Panc1 (cell line): Measurements from ENCODE around the gene SIM2. TPM values are rescaled to one million over a fixed set of nuclear protein-coding genes. Genes with fewer than 3 reads are reported as not detected.

ENCODE experiments used
- ATAC-seq: fragments of 200-7000 bp; cut with Tn5 transposase; 2 replicates; pipeline ENCODE4 v1.9.1; 2020; ENCODE audit warnings: mild to moderate bottlenecking, moderate library complexity
- BruUV-seq: library from RNA; stranded (reverse); fragments of 400-500 nt; replicated peaks from 2 replicates; lab custom pipeline; 2021; lab: Mats Ljungman, UMichigan
- CTCF ChIA-PET: fragments of 300-600 bp; sonication (Branson Sonifier 250); formaldehyde crosslinking; loops from one replicate; lab custom pipeline; 2022; ENCODE audit warnings: antibody characterized with exemption; lab: Charles Lee
- POLR2A ChIA-PET: fragments of 300-600 bp; sonication (Branson Sonifier 250); formaldehyde crosslinking; loops from one replicate; lab custom pipeline; 2022; ENCODE audit warnings: antibody characterized with exemption; lab: Charles Lee
- DNase-seq: peaks from one replicate; pipeline ENCODE4 v3.0.0-alpha.2; 2010; ENCODE audit warnings: low read depth, low spot score
- H3K27ac ChIP-seq: 2 replicates; pipeline ENCODE4 v1.5.1; 2011; ENCODE audit warnings: mild to moderate bottlenecking, low read length, inconsistent platforms
- H3K27me3 ChIP-seq: fragments of 200-500 bp; sonication (Bioruptor generic); 2 replicates; pipeline ENCODE4 v1.6.0; 2014; ENCODE audit warnings: low read length, inconsistent platforms; ENCODE audit not compliant: control insufficient read depth, insufficient read depth
- H3K36me3 ChIP-seq: fragments of 200-500 bp; sonication (Bioruptor generic); 2 replicates; pipeline ENCODE4 v1.5.1; 2014; ENCODE audit warnings: inconsistent platforms, mild to moderate bottlenecking, low read length, moderate library complexity; ENCODE audit not compliant: control insufficient read depth, insufficient read depth
- H3K4me1 ChIP-seq: 2 replicates; pipeline ENCODE4 v1.5.1; 2011; ENCODE audit warnings: inconsistent platforms, mild to moderate bottlenecking, low read length, moderate library complexity; ENCODE audit not compliant: control insufficient read depth, insufficient read depth
- H3K4me3 ChIP-seq, 2 experiments: 2 replicates each; pipeline ENCODE4 v1.5.1; 2011 to 2012; ENCODE audit warnings: low read depth in 2 of 2, low read length in 2 of 2, mild to moderate bottlenecking in 2 of 2, inconsistent platforms in 1 of 2, moderate library complexity in 1 of 2
- H3K9me3 ChIP-seq: fragments of 200-500 bp; sonication (Bioruptor generic); 2 replicates; pipeline ENCODE4 v1.5.1; 2014; ENCODE audit warnings: low read depth, mild to moderate bottlenecking, inconsistent platforms, low read length, moderate library complexity; ENCODE audit not compliant: control insufficient read depth, insufficient read depth
- POLR2AphosphoS5 ChIP-seq: IDR thresholded peaks from 2 replicates; pipeline ENCODE4 v1.6.1; 2012; ENCODE audit warnings: mild to moderate bottlenecking, low read depth, low read length, moderate library complexity
- SIN3A ChIP-seq: IDR thresholded peaks from 2 replicates; pipeline ENCODE4 v1.6.1; 2012; ENCODE audit warnings: low read depth, mild to moderate bottlenecking, low read length, moderate library complexity, borderline replicate concordance; ENCODE audit not compliant: insufficient read depth
- TCF7L2 ChIP-seq: IDR thresholded peaks from 2 replicates; pipeline ENCODE4 v1.6.1; 2011; ENCODE audit warnings: mild to moderate bottlenecking, low read depth, low read length, inconsistent platforms
- in situ Hi-C: cut with HindIII; loops from 2 replicates; pipeline ENCODE4 v1.10.0; 2016; ENCODE audit warnings: low sequenced_read_pairs, low pct_unique_long_range_greater_than_20kb
- intact Hi-C: fragments of 100-400 bp; cut with micrococcal nuclease; formaldehyde crosslinking; loops from one replicate; pipeline ENCODE4 v1.10.0; 2022; ENCODE audit not compliant: unreplicated experiment
- total RNA-seq: library from RNA; stranded (reverse); gene quantifications from one replicate; pipeline ENCODE4 v1.2.1, GENCODE V29; 2021; ENCODE audit not compliant: unreplicated experiment
- TF ChIP-seq, protein P1 (sequence below): fragments of 450-650 bp; IDR thresholded peaks from 2 replicates; pipeline ENCODE4 v1.5.1; 2017; ENCODE audit warnings: mild to moderate bottlenecking
- TF ChIP-seq, protein P2 (sequence below), 2 experiments: IDR thresholded peaks; 2 replicates each; pipeline ENCODE4 v1.6.1; 2011 to 2012; ENCODE audit warnings: low read depth in 2 of 2, control low read depth in 1 of 2, low read length in 1 of 2, mild to moderate bottlenecking in 1 of 2, moderate library complexity in 1 of 2; ENCODE audit not compliant: insufficient read depth in 1 of 2

The SIM2 gene
- total RNA-seq, 1 experiment from 2014 or later = 11.5 TPM

DNA sequence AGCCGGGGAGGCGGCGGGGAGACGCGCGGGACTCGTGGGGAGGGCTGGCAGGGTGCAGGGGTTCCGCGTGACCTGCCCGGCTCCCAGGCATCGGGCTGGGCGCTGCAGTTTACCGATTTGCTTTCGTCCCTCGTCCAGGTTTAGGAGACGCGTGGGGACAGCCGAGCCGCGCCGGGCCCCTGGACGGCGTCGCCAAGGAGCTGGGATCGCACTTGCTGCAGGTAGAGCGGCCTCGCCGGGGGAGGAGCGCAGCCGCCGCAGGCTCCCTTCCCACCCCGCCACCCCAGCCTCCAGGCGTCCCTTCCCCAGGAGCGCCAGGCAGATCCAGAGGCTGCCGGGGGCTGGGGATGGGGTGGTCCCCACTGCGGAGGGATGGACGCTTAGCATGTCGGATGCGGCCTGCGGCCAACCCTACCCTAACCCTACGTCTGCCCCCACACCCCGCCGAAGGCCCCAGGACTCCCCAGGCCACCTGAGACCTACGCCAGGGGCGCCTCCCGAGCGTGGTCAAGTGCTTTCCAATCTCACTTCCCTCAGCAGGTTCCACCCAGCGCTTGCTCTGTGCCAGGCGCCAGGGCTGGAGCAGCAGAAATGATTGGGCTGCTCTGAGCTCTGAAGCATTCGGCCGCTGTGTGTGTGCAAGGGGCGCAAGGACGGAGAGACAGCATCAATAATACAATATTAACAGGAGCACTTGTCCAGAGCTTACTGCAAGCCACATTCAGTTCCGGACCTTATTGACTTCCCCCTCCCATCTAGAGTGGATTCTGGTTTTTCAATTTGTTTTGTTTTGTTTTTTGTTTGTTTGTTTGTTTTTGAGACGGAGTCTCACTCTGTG, 10.3 kb downstream of the SIM2 start:
- no peaks in the 10 kb centered on the region for H3K36me3 ChIP-seq
- no peak overlapping the region for H3K4me3 ChIP-seq
- intact Hi-C loops (no loop called here), in situ Hi-C loops (no loop called here)
- DNase-seq (no peak), ATAC-seq (no peak)
- POLR2A ChIA-PET = no interaction called here
- CTCF ChIA-PET = no interaction called here
- H3K9me3 ChIP-seq = no peaks in the 10 kb centered on the region
- TF ChIP-seq SIN3A = no peak
- no peaks in the 10 kb centered on the region for H3K4me1 ChIP-seq
- no peaks in the 10 kb centered on the region for H3K27me3 ChIP-seq
- no peak overlapping the region for H3K27ac ChIP-seq
- no TSS peak for BruUV-seq

DNA sequence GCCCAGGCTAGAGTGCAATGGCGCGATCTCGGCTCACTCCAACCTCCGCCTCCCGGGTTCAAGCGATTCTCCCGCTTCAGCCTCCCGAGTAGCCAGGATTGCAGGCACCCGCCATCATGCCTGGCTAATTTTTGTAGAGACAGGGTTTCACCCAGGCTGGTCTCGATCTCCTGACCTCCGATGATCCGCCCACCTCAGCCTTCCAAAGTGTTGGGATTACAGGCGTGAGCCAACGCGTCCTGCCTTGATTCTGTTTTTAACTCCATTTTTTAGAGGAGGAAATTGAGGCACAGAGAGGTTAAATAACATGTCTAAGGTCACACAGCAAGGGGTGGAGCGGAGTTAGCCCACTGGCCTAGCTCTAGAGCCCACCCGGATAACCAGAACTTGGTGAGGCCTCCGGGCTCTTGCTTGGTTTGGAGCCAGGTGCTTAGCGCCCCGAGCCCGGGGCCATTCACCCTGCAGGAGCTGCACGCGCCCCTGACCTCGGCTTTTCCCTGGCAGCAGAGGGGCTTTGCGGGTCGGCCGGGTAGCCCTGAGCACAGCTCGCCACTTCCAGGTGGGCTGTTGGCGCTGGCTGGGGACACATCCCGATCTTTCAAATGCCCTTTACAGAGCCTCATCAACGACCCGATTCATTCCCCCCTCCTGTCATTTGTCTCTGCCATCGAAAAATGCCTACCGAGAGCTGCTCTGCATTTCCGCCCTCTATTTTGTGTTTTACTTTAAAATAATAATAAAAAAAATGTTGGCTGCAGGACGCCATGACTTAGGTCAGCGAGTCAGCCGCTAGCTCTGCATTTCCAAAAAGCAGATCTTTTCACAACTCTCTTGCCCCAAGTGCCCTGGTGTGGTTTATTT, 11.2 kb downstream of the SIM2 start:
- in situ Hi-C loops (no loop called here), intact Hi-C loops (no loop called here)
- Histone ChIP-seq H3K27ac (no peak overlapping the region), H3K27me3 (no peaks in the 10 kb centered on the region), H3K9me3 (no peaks in the 10 kb centered on the region), H3K36me3 (no peaks in the 10 kb centered on the region), H3K4me1 (no peaks in the 10 kb centered on the region), H3K4me3 (no peak overlapping the region)
- CTCF ChIA-PET = no interaction called here
- POLR2A ChIA-PET = no interaction called here
- TF ChIP-seq POLR2AphosphoS5 (no peak), TCF7L2 (no peak), SIN3A (no peak)
- TF ChIP-seq, protein P1, sequence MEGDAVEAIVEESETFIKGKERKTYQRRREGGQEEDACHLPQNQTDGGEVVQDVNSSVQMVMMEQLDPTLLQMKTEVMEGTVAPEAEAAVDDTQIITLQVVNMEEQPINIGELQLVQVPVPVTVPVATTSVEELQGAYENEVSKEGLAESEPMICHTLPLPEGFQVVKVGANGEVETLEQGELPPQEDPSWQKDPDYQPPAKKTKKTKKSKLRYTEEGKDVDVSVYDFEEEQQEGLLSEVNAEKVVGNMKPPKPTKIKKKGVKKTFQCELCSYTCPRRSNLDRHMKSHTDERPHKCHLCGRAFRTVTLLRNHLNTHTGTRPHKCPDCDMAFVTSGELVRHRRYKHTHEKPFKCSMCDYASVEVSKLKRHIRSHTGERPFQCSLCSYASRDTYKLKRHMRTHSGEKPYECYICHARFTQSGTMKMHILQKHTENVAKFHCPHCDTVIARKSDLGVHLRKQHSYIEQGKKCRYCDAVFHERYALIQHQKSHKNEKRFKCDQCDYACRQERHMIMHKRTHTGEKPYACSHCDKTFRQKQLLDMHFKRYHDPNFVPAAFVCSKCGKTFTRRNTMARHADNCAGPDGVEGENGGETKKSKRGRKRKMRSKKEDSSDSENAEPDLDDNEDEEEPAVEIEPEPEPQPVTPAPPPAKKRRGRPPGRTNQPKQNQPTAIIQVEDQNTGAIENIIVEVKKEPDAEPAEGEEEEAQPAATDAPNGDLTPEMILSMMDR = no peak
- TF ChIP-seq, protein P2, sequence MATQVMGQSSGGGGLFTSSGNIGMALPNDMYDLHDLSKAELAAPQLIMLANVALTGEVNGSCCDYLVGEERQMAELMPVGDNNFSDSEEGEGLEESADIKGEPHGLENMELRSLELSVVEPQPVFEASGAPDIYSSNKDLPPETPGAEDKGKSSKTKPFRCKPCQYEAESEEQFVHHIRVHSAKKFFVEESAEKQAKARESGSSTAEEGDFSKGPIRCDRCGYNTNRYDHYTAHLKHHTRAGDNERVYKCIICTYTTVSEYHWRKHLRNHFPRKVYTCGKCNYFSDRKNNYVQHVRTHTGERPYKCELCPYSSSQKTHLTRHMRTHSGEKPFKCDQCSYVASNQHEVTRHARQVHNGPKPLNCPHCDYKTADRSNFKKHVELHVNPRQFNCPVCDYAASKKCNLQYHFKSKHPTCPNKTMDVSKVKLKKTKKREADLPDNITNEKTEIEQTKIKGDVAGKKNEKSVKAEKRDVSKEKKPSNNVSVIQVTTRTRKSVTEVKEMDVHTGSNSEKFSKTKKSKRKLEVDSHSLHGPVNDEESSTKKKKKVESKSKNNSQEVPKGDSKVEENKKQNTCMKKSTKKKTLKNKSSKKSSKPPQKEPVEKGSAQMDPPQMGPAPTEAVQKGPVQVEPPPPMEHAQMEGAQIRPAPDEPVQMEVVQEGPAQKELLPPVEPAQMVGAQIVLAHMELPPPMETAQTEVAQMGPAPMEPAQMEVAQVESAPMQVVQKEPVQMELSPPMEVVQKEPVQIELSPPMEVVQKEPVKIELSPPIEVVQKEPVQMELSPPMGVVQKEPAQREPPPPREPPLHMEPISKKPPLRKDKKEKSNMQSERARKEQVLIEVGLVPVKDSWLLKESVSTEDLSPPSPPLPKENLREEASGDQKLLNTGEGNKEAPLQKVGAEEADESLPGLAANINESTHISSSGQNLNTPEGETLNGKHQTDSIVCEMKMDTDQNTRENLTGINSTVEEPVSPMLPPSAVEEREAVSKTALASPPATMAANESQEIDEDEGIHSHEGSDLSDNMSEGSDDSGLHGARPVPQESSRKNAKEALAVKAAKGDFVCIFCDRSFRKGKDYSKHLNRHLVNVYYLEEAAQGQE (IDR thresholded peaks at IDR 0.05; ENCODE audit: insufficient read depth in 1 of 2, low read depth in 2 of 2, low read length in 1 of 2) = no peak
- ATAC-seq (no peak), DNase-seq (no peak)
- no TSS peak for BruUV-seq
